HEK293T (cell line): Measurements from ENCODE around the gene TMEM88.

ENCODE experiments used
- ARNT ChIP-seq: fragments of 450-650 bp; IDR thresholded peaks from 2 replicates; pipeline ENCODE4 v1.6.1; 2017; ENCODE audit warnings: mild to moderate bottlenecking
- BHLHE40 ChIP-seq: fragments of 450-650 bp; IDR thresholded peaks from 2 replicates; pipeline ENCODE4 v1.6.1; 2016; ENCODE audit warnings: mild to moderate bottlenecking, moderate library complexity, borderline replicate concordance
- FOXM1 ChIP-seq: fragments of 450-650 bp; IDR thresholded peaks from 2 replicates; pipeline ENCODE4 v1.6.1; 2017; ENCODE audit warnings: mild to moderate bottlenecking, borderline replicate concordance
- L3MBTL2 ChIP-seq: fragments of 450-650 bp; conservative IDR thresholded peaks from 2 replicates; pipeline ENCODE4 v1.6.1; 2016; ENCODE audit warnings: mild to moderate bottlenecking
- PKNOX1 ChIP-seq: fragments of 450-650 bp; IDR thresholded peaks from 2 replicates; pipeline ENCODE4 v1.6.1; 2016

DNA sequence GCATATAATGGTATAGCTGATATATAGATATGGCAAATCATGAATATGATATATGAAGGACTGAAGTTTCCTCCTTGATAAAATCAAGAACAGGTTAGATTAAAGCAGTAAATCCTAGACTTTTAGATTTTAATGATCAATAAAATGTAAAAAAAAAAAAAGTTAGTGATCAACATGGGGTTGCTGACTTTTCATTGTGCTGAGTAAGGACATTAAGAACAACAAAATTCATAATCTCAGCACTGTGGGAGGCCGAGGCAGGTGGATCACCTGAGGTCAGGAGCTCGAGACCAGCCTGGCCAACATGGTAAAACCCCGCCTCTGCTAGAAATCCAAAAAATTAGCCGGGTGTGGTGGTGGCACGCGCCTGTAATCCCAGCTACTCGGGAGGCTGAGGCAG is 23.4 kb downstream of the TMEM88 start:
- TF ChIP-seq FOXM1 (no peak), ARNT (no peak), BHLHE40 (no peak), PKNOX1 (no peak), L3MBTL2 (no peak)
